CD4-positive, alpha-beta T cell treated with Interleukin-15 for 4 hours (primary cell): ENCODE results near the gene POLR2C.
"Not testable (repeated sequence)": the region's sequence is repeated elsewhere in the genome, so short reads cannot be mapped to it uniquely, and the experiment has no call there.

Experiments used
- DNase-seq: peaks from one replicate; pipeline ENCODE4 v3.0.0-alpha.2; 2020; ENCODE audit warnings: low spot score

POLR2C gene

DNA sequence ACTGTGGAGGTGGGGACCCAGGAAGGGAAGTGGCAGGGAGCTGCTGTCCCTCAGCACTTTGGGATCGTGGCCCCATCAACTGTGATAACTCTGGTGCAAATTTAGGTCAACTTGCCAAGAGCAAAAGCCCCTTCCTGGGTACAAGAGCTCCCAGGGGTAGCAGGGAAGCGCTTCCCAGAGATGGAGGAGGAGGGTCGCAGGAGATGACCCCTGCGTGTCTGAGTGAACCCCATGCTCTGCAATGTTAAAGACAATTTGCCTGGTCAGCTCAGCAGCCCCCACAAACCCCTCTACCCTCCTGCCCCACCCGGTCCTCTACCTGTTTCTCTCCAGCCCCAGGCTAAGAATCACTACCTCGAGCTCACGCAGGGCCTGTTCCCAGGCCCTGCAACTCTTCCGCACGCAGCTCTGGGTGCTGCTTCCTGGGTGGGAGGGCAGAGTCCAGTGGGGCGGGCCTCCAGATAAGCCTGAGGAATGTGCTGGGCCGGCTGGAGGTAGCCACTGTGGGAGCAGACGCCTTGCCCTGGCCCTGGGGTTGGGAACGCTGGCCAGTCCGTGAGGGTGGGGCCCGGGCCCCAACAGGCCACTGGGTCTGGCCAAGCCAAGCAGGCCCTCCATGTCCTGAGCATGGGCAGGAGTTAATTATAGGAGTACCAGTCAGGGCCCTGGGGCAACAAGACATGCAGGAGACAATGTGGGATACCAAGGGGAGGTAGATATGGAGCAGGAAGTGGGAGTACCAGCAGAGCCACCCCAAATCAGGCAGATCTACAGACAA lies 17.7 kb downstream of the POLR2C start:
- DNase-seq: no peak

DNA sequence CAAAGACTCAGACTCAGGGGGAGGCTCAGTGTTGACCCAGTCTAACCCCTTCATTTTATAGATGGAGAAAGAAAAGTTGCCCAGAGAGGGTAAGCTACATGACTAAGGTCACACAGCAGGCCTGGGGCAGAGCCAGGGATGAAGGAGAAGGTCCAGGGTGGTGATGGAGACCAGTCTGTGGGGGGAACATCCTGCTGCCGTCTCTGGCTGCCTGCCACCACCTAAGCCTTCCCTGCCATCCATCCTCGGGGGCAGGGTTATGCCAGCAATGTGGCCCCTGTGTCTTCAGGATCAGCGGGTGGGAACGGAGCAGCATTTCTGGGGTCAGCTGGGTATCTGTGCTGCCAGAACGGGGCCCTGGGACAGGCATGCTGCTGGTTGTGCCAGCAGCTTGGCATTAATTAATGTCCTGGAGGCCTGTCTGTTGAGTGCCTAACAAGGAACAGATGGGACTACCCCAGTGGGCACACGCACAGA lies 18.3 kb downstream of the POLR2C start:
- DNase-seq: no peak

DNA sequence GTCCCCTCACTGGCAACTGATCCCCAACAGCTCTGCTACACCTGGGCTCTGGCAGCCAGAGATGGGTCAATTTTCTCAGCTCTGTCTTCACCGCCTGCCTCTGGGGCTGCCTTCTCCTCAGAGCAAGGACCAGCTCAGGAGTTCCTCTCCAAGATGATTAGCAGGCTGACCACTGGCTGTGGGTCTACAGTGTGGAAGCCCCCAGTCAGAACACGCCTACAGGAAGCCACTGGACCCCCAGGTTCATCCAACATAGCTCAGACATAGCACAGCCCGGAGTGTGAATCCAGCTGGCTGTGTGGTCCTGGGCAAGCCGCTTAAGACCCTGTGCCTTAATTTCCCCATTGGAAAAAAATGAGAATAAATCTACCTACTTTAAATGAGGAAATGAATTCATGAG lies 18.9 kb downstream of the POLR2C start:
- no peak for DNase-seq

DNA sequence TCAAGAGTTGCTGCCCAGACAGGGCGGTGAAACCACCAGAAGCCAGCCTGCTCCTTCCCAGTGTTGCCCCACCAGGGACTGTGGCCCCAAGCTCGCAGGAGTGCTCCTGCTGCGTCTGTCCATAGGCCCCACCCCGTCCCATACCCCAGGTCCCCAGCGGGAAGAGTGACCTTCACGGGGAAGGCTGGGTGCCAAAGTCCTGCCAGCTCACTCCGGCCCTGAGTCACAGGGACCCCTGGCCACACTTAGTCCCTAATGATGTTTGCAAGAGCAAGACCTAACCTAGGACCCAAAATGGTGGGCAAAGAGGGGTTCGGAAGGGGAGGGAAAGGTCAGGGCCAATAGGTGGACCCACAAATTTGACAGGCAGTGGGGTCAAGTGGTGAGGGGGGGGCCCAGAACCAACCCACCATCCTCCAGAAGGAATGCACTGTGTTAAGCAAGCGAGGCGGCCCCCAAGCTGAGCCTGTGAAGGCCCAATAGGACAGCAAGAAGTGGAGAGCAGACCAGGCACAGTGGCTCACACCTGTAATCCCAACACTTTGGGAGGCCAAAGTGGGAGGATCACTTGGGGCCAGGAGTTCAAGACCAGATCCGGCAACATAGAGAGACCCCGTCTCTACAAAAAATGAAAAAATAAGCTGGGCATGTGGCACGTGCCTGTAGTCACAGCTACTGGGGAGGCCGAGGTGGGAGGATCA lies 20.5 kb downstream of the POLR2C start:
- no peak for DNase-seq

DNA sequence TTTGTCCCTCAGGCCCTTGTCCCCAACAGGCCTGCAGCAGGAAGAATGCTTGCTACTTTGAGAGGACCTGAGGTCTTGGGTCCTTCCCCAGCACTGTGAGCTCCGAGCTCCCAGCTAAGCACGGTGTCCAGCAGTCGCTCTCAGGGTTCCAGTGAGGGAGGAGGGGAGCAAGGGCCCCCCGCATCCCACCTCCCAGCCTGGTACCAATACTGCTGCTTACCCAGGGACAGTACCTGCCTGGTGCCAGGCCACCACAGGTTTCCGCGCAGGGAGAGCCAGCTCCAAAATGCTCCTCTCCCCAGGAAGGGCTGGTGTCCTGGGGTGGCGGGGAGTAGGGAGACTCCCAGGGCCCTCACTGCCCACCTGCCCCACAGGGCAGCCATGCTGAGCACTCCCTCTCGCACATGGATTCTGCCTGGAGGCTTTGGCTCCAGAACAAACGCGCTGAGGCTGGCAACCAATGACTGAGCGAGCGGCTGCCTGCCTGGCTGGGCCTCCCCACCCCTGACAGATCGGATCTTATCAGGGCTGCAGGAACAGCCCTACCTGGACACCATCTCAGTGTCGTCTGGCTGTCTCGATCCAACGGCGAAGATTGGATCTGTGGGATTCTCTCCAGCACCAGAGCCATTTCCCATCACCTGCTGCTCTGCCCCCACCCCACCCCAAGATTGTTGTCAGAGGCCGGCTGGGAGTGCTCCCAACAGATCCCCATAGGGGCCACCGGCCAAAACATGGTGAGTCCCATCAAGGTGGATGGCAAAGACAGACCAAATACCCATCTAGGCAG lies 21.4 kb downstream of the POLR2C start:
- no peak for DNase-seq

DNA sequence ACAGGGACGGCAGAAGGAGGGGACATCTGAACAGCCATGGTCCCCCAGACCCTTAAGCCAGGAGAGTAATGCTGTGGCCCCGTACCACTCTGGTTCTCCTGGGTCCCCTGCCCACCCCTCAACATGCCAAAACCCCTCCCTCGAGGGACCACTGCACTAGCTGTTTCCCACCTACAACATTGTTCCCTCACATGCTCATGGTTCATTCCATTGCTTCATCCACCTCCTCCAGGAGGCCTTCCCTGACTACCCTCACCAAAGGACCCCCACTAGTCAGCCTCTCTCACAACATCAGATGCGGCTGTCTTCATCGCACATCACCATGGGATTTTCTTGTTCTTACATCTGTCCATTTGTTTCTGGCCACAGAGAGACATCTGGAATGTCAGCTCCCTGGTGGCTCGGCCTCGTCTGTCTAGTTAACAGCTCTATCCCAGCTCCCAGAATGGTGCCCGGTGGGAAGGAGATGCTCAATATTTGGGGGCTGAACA lies 22.1 kb downstream of the POLR2C start:
- DNase-seq: no peak

DNA sequence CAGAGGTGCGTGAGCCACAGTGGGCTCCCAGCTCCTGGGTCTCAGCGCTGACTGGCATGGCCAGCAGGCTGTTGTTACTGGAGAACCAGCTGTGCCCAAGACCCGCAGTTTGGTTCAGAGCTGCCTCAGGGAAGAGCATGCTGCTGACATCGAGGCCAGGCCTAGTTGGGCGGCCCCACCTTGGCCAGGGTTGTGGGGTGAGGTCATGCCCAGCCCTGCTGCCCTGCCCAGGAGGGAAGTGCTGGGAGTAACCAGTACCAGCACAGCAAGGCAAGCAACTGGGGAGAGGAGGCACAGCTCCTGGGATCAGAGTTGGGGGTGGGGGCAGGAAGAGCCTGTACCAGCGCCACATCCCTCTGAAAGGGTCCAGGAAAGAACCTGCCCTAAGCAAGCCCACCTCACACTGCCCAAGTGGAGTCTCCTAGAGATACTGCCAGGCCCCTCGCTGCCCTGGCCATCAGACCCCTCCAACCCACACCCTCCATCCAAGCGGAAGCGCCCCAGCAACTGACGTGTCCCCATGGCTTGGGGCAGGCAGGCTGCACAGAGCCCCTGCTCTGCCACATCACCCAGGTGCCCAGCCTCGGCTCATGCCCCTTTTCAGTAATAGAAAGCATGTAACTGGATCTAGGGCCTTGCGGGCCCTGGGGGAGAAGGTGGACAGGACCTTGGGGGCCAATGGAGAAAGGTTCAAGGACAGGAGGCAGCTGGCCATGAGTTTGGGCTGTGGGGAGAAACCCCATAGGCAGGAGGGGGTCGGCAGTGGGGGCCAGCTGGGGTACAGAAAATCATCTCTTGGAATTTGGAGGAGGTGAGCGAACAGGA lies 22.8 kb downstream of the POLR2C start:
- no peak for DNase-seq

DNA sequence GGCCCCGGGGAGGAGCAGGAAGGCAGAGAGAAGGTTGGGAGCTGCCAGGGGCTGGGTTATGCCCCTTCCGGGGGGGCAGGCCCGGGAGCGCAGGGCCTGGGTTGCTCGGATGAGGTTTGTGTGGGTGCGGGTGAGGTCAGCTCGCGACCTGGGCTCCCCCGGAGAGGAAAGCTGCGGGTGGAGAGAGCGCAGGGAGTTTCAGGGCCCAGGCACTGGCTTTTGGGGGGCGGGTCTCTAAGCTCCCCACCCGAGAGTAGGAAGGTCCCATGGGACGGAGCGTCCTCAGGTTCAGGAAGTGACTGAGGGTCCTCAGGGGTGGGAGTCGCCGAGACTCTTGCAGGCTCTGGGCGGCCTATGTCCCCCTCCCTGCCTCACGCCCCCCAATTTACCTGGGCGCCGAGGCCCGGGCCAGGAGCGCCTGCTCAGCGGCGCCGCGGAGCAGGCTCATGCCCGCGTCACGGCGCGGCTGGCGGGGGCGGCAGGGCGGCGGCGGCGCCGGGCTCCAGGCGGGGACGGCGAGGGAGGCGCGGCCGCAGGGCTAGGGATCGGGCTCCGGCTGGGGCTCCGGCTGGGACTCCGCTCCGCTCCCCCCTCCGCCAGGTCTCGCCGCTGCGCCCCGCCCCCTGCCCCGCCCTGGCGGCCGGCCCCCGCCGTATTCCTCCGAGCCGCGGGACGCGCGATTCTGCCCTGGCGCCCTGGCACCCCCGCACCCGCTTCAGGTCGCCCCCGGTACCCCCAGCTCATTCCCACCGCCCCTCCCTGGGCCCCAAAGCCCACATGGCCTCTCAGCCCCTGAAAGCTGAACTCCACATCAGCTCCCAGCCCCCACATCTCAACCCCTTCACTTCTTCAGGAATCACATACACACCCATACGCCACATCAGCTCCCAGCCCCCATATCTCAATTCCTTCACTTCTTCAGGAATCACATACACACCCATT lies 23.7 kb downstream of the POLR2C start, which contains the start of gene DOK4:
TSS of gene DOK4 (minus strand) at position 578 of the 942 bp plus-strand sequence. CDS start 6,986 bp downstream, outside the sequence.
- DNase-seq: peak; percentile 76

DNA sequence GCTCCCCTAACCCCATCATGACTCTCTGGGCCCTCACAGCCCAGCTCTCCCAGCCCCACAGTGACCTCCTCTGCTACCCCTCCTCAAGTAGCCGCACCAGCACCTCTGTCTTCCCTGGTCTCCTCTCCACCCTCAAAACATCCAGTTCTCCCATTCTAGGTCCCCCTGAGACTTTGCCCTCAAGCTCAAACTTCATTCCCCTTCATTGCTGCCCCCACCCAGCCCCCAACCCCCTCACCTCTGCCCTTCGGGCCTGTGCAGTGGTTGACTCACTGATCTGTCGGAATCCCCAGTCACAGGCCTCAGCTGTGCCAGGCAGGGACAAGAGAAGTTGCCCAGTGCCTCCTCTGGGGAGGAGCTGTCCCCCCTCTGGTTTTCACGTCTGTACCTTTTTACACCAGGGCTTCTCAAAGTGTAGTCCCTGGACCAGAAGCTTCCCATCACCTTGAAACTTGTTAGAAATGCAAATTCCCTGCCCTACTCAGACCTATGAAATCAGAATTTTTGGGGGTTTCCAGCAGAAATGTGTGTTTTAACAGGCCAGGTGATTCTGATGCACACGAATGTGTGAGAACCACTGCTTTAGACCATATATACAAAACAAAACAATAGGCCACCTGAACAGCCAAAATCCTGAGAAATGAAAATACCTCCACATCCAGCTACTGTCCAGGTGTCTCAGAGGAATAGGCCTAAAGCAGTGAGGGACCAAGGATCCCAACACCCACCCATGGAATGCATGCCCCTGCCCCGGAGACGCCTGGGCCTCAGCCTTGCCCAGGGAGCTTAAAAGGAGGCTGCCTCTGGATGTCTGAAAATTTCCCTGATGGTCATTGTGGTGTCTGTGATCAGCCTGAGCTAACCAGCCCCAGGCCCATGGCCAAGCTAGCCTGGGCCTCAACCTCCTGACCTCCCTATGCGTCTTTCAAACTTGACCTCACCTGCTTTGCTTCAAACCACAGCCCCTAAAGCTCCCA lies 24.7 kb downstream of the POLR2C start:
- DNase-seq: no peak

DNA sequence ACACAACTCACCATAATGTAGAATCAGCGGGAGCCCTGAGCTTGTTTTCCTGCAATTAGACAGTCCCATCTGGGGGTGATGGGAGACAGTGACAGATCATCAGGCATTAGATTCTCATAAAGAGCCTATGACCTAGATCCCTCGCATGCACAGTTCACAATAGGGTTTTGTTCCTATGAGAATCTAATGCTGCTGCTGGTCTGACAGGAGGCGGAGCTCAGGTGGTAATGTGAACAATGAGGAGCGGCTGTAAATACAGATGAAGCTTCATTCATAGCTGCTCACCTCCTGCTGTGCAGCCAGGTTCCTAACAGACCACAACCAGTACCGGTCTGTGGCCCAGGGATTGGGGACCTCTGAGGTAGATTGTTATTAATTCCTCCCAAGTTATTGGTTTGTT lies 26.8 kb downstream of the POLR2C start:
- DNase-seq: no peak

DNA sequence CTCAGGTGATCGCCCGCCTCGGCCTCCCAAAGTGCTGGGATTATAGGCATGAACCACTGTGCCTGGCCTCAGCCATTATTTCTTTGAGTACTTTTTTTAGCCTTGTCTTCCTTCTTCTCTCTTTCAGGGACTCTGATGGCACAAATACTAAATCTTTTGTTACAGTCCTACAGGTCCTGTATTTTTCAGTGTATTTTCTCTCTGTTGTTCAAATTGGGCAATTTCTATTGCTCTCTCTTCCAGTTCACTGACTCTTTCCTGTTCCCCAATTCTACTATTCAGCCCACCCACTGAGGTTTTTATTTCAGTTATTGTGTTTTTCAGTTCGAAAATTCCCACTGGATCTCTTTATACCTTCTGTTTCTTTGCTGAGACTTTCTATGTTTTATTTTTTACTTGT lies 31.3 kb downstream of the POLR2C start:
- DNase-seq: no peak

DNA sequence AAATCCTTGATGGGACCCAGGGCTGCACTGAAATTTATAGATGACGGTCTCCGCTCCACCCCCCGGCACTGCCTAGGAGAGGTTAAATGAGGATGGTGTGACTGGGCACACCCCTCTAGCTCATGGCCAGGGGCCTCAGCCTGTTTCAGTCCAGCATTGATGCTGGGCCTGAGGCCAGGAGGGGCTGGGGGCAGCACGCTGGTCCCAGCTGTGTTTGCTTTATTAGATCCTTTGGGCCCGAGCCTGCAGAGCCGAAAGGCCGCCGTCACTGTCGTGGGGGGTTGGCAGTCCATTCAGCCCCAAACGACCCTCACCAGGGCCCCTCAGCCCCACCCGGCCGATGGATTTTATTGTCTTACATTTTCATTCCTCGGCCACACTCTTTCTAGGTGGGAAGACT lies 34.6 kb downstream of the POLR2C start:
- DNase-seq: no peak

DNA sequence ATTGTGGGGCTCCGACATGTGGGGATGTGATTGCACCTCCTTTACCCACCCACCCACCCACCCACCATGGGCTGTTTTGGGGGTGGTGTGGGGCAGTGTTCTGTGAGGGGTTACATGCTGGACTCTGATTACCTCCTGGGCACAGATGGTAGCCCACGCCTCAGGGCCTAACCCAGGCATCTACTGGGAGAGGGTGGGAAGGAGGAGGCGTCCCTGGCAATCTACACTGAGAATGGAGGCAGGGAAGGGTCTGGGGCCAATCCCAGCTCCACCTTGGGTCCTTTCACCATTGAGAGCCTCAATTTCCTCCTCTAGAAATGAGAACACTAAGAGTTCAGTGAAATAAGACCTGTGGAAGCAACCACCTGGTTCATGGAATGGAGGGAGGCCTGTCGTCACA lies 35.6 kb downstream of the POLR2C start:
- DNase-seq: no peak

DNA sequence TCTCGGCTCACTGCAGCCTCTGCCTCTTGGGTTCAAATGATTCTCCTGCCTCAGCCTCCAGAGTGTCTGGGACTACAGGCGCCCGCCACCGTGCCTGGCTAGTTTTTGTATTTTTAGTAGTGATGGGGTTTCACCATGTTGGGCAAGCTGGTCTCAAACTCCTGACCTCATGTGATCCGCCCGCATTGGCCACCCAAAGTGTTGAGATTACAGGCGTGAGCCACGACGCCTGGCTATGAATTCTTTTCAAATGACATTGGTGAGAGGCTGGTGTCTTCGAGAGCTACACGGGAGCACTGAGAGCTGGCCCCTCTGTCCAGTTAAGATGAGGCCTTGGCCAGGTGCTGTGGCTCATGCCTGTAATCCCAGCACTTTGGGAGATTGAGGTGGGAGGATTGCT lies 37.5 kb downstream of the POLR2C start:
- DNase-seq: not testable (repeated sequence)

DNA sequence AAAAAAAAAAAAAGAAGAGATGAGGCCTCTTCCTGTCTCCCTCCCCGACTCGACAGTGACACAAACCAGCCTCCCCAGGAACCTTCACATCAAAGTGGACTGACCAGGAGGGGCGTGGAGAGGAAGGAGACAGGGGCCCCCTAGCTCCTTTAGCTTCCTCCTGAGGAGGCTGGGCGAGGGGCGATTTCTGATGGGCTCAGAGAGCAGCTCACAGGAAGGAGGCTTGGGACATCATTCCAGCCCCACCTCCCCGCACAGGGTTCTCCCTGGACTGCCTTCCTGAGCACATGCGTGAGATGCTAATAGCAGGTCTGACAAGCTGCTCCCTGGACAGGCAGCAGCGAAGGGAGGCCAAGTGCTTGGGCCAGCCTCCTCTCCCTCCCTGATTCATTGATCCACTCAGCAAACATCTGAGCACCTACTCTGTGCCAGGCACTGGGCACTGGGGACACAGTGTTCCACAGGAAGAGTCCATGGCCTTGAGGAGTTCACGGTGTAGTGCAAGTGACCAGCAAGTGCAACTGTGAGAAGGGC lies 38.2 kb downstream of the POLR2C start:
- no peak for DNase-seq

DNA sequence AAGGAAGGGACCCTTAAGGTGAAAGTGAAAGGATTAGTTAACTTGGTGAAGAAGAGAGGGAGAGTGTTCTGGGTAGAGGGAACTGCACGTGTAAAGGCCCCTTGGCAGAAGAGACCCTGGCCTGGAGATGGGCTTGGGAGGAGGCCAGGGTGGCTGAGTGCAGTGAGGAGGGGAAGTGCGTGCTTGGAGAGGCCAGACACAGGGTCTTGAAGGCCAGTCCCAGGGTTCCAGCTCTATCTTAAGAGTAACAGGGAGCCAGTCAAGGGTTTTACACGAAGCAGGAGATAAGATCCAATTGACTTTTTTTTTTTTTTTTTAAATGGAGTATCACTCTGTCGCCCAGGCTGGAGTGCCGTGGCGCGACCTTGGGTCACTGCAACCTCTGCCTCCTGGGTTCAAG lies 39.0 kb downstream of the POLR2C start:
- no peak for DNase-seq

DNA sequence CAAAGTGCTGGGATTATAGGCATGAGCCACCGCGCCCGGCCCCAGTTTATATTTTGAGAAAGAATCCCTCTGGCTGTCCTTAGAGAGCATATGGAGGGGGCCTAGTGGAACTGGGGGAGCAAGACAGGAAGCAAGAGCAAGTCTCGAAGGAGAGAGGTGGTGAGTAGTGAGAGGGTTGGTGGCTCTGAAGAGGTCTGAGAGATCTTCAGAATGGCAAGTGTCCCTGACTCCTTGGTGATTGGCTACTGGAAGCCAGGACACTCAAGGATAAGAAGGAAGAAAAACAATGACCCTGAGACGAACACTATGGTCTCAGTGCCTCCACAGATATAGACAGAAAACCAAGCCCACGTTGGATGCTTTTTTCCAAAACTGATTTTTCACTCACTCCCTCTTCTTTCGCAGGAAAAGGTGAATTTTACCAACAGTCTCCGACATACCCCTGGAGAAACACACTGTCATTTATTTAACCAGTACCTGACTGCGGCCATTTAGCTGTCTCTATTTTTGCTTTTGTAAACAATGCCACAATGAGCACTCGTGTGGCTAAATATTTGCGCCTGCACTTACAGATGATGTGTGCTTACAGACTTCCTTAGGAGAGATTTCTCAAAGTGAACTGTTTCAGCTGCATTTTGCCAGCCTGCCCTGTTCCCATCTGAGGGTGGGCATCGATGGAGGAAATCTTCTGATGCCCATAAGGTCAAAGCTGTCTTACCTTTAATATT lies 39.7 kb downstream of the POLR2C start:
- no peak for DNase-seq

DNA sequence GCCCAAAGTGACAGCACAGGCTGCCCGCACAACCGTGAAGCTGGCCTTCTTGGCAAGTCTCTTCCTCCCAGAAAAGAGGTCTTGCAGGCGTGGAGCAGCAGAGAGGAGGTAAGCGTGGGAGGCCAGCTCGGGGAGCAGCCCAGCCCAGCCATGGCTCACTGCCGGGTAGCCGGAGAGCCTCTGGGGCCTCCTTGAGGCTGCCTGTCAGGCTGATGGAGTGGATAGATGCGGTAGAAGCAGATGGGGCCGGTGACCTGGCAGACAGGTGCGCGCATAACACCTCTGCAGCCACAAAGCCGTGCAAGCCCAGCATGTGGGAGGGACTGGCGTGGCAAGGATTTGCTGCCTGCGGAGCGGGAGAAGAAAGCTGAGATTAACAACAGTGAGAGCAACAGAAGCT lies 40.9 kb downstream of the POLR2C start:
- no peak for DNase-seq
